Activated naive CD8-positive, alpha-beta T cell treated with anti-CD3 and anti-CD28 coated beads, Interleukin-2, amount 50 U/mL, for 24 hours (primary cell): ENCODE data around the gene GABRR2.
"Not testable (repeated sequence)": the region's sequence is repeated elsewhere in the genome, so short reads cannot be mapped to it uniquely, and the experiment has no call there.

Experiments used
- ATAC-seq: fragments of 150-1000 bp; cut with Tn5 transposase; one replicate; pipeline ENCODE4 v1.10.0; 2021
- DNase-seq: peaks from one replicate; pipeline ENCODE4 v3.0.0; 2021
- H3K27ac Mint-ChIP-seq: one replicate; pipeline ENCODE4 v1.8.0; 2021; ENCODE audit warnings: mild to moderate bottlenecking, mixed read lengths
- H3K27me3 Mint-ChIP-seq: one replicate; pipeline ENCODE4 v1.8.0; 2021; ENCODE audit warnings: mixed read lengths
- H3K36me3 Mint-ChIP-seq: one replicate; pipeline ENCODE4 v1.8.0; 2021; ENCODE audit warnings: low read depth, mixed read lengths
- H3K4me1 Mint-ChIP-seq: one replicate; pipeline ENCODE4 v1.8.0; 2021; ENCODE audit warnings: mixed read lengths
- H3K4me3 Mint-ChIP-seq: one replicate; pipeline ENCODE4 v1.8.0; 2021; ENCODE audit warnings: mild to moderate bottlenecking, moderate library complexity, mixed read lengths
- H3K9me3 Mint-ChIP-seq: one replicate; pipeline ENCODE4 v1.8.0; 2021; ENCODE audit warnings: mixed read lengths

The GABRR2 gene

GRCh38 chr6:89243331-89243629 is 71.8 kb downstream of the GABRR2 start:
- H3K9me3 Mint-ChIP-seq = no peaks in the 10 kb centered on the region
- DNase-seq (no peak), ATAC-seq (no peak)
- H3K4me1 Mint-ChIP-seq = peaks cover 13% of the 10 kb centered on the region
- H3K4me3 Mint-ChIP-seq = no peak overlapping the region
- H3K27me3 Mint-ChIP-seq = peaks cover 2% of the 10 kb centered on the region
- no peak overlapping the region for H3K27ac Mint-ChIP-seq
- H3K36me3 Mint-ChIP-seq = no peaks in the 10 kb centered on the region

GRCh38 chr6:89242574-89243330 is 72.3 kb downstream of the GABRR2 start:
- Mint-ChIP-seq H3K4me3 (no peak overlapping the region), H3K27me3 (peaks cover 2% of the 10 kb centered on the region), H3K9me3 (no peaks in the 10 kb centered on the region), H3K27ac (no peak overlapping the region), H3K4me1 (peaks cover 13% of the 10 kb centered on the region), H3K36me3 (no peaks in the 10 kb centered on the region)
- DNase-seq (no peak), ATAC-seq (no peak)

- Mint-ChIP-seq H3K27me3 (peaks cover 10% of the 10 kb centered on the region), H3K9me3 (no peaks in the 10 kb centered on the region), H3K36me3 (no peaks in the 10 kb centered on the region), H3K4me1 (peaks cover 13% of the 10 kb centered on the region), H3K4me3 (no peak overlapping the region), H3K27ac (no peak overlapping the region)
- DNase-seq (peak; percentile 15), ATAC-seq (no peak)
Observed at GRCh38 chr6:89239338-89239737, 75.8 kb downstream of the GABRR2 start.

GRCh38 chr6:89237158-89237557 is 77.9 kb downstream of the GABRR2 start:
- H3K27ac Mint-ChIP-seq = no peak overlapping the region
- DNase-seq (no peak), ATAC-seq (no peak)
- H3K27me3 Mint-ChIP-seq = peaks cover 25% of the 10 kb centered on the region
- no peaks in the 10 kb centered on the region for H3K9me3 Mint-ChIP-seq
- H3K4me1 Mint-ChIP-seq = peaks cover 10% of the 10 kb centered on the region
- H3K4me3 Mint-ChIP-seq = no peak overlapping the region
- H3K36me3 Mint-ChIP-seq = no peaks in the 10 kb centered on the region

- not testable (repeated sequence) for ATAC-seq, H3K27ac Mint-ChIP-seq, H3K9me3 Mint-ChIP-seq, DNase-seq, H3K36me3 Mint-ChIP-seq, H3K4me1 Mint-ChIP-seq
- Mint-ChIP-seq H3K27me3 (peaks cover 30% of the 10 kb centered on the region), H3K4me3 (peak overlapping the region; percentile 65)
Observed at GRCh38 chr6:89233605-89234004, 81.5 kb downstream of the GABRR2 start.

GRCh38 chr6:89222712-89223039 is 92.4 kb downstream of the GABRR2 start:
- Mint-ChIP-seq H3K27ac (no peak overlapping the region), H3K4me3 (no peak overlapping the region), H3K4me1 (no peaks in the 10 kb centered on the region), H3K27me3 (peaks cover 3% of the 10 kb centered on the region), H3K36me3 (no peaks in the 10 kb centered on the region), H3K9me3 (no peaks in the 10 kb centered on the region)
- ATAC-seq (no peak), DNase-seq (no peak)

GRCh38 chr6:89221971-89222711 is 93.0 kb downstream of the GABRR2 start:
- ATAC-seq (no peak), DNase-seq (no peak)
- Mint-ChIP-seq H3K4me1 (no peaks in the 10 kb centered on the region), H3K4me3 (no peak overlapping the region), H3K27ac (no peak overlapping the region), H3K36me3 (no peaks in the 10 kb centered on the region), H3K9me3 (no peaks in the 10 kb centered on the region), H3K27me3 (peaks cover 4% of the 10 kb centered on the region)

GRCh38 chr6:89221129-89221528 is 94.0 kb downstream of the GABRR2 start:
- peaks cover 4% of the 10 kb centered on the region for H3K27me3 Mint-ChIP-seq
- no peaks in the 10 kb centered on the region for H3K36me3 Mint-ChIP-seq
- ATAC-seq (no peak), DNase-seq (no peak)
- no peaks in the 10 kb centered on the region for H3K4me1 Mint-ChIP-seq
- no peaks in the 10 kb centered on the region for H3K9me3 Mint-ChIP-seq
- H3K4me3 Mint-ChIP-seq = no peak overlapping the region
- H3K27ac Mint-ChIP-seq = no peak overlapping the region

- ATAC-seq (no peak), DNase-seq (no peak)
- Mint-ChIP-seq H3K27me3 (peaks cover 8% of the 10 kb centered on the region), H3K4me1 (no peaks in the 10 kb centered on the region), H3K9me3 (no peaks in the 10 kb centered on the region), H3K27ac (no peak within 1 kb of the TSS), H3K36me3 (no peaks in the 10 kb centered on the region), H3K4me3 (no peak within 1 kb of the TSS)
Observed at GRCh38 chr6:89217299-89217910, 97.7 kb downstream of the GABRR2 start, which contains the start of gene GABRR1. GABRR1 (minus strand) TSS chr6:89217358; CDS start chr6:89217322, 36 bp downstream.

GRCh38 chr6:89216411-89216810 is 98.7 kb downstream of the GABRR2 start:
- H3K27ac Mint-ChIP-seq = no peak overlapping the region
- no peak for ATAC-seq
- no peaks in the 10 kb centered on the region for H3K4me1 Mint-ChIP-seq
- H3K36me3 Mint-ChIP-seq = no peaks in the 10 kb centered on the region
- no peaks in the 10 kb centered on the region for H3K9me3 Mint-ChIP-seq
- H3K4me3 Mint-ChIP-seq = no peak overlapping the region
- DNase-seq = no peak
- H3K27me3 Mint-ChIP-seq = peaks cover 8% of the 10 kb centered on the region

- Mint-ChIP-seq H3K4me3 (no peak overlapping the region), H3K9me3 (no peaks in the 10 kb centered on the region), H3K27ac (no peak overlapping the region)
Observed at GRCh38 chr6:89215391-89215790, 99.7 kb downstream of the GABRR2 start.

GRCh38 chr6:89214197-89214596 is 100.9 kb downstream of the GABRR2 start:
- Mint-ChIP-seq H3K9me3 (no peaks in the 10 kb centered on the region), H3K36me3 (no peaks in the 10 kb centered on the region), H3K4me1 (no peaks in the 10 kb centered on the region), H3K4me3 (no peak overlapping the region), H3K27ac (no peak overlapping the region), H3K27me3 (peaks cover 11% of the 10 kb centered on the region)
- ATAC-seq = no peak
- DNase-seq = no peak

More at GRCh38 chr6:89215391-89215790, 99.7 kb downstream of the GABRR2 start:
- no peaks in the 10 kb centered on the region for H3K4me1 Mint-ChIP-seq
- no peaks in the 10 kb centered on the region for H3K36me3 Mint-ChIP-seq
- DNase-seq = no peak
- H3K27me3 Mint-ChIP-seq = peaks cover 11% of the 10 kb centered on the region
- ATAC-seq = no peak

GRCh38 chr6:89212472-89212871 is 102.6 kb downstream of the GABRR2 start:
- DNase-seq (no peak), ATAC-seq (no peak)
- Mint-ChIP-seq H3K27ac (no peak overlapping the region), H3K4me1 (no peaks in the 10 kb centered on the region), H3K4me3 (no peak overlapping the region), H3K36me3 (no peaks in the 10 kb centered on the region), H3K9me3 (no peaks in the 10 kb centered on the region), H3K27me3 (peaks cover 7% of the 10 kb centered on the region)

GRCh38 chr6:89209457-89209856 is 105.6 kb downstream of the GABRR2 start:
- ATAC-seq (no peak), DNase-seq (no peak)
- no peak overlapping the region for H3K4me3 Mint-ChIP-seq
- H3K27ac Mint-ChIP-seq = no peak overlapping the region
- H3K36me3 Mint-ChIP-seq = no peaks in the 10 kb centered on the region
- no peaks in the 10 kb centered on the region for H3K9me3 Mint-ChIP-seq
- H3K4me1 Mint-ChIP-seq = no peaks in the 10 kb centered on the region
- peaks cover 4% of the 10 kb centered on the region for H3K27me3 Mint-ChIP-seq

- no peaks in the 10 kb centered on the region for H3K36me3 Mint-ChIP-seq
- no peaks in the 10 kb centered on the region for H3K9me3 Mint-ChIP-seq
- H3K27me3 Mint-ChIP-seq = peaks cover 2% of the 10 kb centered on the region
- DNase-seq (no peak), ATAC-seq (no peak)
- H3K4me1 Mint-ChIP-seq = no peaks in the 10 kb centered on the region
- no peak overlapping the region for H3K27ac Mint-ChIP-seq
- no peak overlapping the region for H3K4me3 Mint-ChIP-seq
Observed at GRCh38 chr6:89208551-89208950, 106.5 kb downstream of the GABRR2 start.
